Activated CD4-positive, alpha-beta T cell treated with anti-CD3 and anti-CD28 coated beads, Interleukin-2, Interleukin-4, amounts not matched to agents 100 ng/mL and 50 ng/mL, durations not matched to agents 16 hours and 8 hours (primary cell): ENCODE results near the gene PZP.

ENCODE experiments used
- DNase-seq: peaks from one replicate; pipeline ENCODE4 v3.0.0-alpha.2; 2020; ENCODE audit warnings: low spot score

PZP gene

DNA sequence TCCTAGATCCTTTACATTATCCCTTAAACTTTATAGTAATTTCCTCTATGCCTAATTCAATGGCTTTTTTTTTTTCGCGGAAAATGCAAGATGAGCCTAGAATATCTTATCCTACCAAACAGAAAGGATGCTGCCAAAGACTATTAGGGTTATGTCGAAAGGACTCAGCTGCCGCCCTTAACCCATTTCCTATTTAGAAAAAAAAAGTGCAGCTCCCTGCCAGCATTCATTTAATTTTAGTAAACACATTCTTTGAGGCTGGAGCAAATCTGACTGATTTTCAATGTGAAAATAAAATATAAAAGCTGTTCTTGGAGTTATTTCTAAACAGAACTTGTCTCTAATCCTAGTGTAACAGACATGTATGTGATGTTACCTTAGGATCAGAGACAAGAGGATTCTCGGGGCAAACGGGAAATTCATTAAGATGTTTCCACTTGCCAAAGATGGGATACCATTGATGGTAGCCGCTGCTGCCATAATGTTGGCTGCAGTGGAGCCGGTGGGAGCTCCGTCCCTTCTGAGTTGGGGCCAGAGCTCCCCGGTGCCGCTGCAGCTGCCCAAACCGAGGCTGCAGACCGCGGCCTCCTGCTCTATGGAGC is 84.3 kb downstream of the PZP start:
- no peak for DNase-seq

DNA sequence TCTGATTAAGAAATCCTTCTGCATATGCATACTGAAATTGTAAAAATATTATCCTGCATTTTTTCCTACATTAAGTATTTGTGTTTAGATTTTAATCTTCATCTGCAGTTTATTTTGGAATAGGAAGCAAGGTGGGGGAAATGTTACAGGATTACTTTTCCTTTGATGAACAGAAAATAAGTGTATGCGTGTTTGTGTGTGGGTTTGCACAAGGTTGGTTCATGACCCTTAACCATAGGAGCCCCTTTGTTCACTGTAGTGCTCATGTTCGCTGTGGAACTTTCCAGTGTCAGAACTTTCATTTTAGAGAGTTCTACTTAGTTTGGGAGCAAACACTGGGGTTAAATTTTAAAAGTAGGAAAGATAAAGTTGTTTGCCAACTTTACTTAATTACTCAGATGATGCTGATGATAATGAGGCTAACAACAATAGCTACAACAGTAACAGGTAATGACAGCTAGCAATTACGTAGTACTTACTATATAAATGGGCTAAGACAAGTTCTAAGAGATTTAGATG is 86.0 kb downstream of the PZP start:
- DNase-seq = no peak

DNA sequence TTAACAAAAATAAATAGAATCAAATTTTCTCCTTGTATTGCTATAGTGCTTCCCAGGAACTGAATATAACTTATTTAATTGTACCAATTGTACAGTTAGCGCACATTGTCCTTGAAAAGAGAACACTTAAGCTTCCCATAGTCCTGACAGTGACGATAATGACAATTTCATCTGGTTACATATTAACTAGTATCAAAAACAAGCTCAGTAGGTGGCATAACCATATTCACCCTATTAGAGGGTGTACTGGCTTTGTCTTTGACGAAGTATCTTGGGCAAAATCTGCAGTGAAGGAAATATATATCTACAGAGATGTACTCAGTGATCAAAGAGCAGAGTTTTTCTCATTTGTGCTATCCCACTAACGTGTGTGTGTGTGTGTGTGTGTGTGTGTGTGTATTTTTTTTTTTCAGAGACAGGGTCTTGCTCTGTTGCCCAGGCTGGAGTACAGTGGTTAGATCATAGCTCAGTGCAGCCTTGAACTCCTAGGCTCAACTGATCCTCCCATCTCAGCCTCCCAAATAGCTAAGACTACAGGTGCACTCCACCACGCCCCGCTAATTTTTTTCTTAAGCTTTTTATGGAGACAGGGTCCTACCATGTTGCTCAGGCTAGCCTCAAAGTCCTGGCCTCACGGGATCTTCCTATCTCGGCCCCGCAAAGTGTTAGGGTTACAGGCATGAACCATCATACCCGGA is 87.6 kb downstream of the PZP start:
- DNase-seq = no peak

DNA sequence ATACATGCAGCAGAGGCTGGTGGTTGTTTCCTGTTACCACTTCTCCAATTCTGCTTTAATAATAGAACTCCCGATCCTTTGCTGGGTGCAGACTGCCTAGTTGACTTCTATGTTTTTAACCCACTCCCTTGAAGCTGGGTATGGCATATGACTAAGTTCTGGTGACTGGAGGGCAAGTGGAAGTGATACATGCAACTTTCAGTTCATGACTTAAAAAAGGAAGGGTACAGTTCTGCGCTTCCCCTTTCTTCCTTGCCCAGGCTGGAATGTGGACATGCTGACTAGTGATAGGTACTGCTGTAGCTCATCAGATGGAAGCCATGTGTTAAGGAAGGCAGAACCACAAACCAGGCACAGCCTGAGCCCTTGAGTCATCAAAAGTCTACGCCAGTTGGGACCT is 90.0 kb downstream of the PZP start:
- no peak for DNase-seq

DNA sequence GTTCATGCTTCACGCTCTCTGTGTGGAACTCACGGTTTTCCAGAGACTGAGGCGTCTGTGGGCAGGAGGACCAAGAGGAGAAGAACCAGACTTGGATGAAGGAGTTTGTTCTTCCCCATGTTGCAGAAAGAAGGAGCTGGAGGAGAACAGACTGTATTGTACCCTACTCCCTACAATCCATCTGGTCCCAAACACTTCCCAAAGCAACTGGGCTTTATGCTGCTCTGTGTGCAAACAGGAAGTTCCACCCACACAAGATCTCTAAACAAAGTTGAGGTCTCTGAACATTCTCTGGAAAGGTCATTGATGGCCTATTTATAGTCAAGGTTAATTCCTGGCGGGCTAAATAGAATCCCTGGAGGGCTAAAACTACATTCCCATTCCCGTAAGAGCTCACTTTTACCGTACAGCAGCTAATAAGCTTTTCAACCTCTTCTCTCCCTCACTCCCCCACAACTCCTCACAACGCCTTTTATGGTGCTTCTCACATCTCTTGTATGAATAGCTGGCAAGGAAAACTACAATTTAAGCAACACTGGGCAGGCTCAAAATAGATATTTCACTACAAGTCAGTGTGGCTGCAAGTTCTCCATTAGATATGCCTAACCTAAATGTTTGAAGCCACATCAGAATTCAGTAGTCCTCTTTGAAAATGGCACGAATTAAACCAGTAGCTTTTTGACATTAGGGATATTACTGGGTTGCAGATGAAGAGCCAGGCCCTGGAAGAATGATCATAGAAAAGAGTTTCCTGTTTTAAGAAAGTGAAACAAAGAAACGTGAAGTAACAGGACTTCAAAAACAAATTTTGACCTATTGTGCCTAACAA is 92.2 kb downstream of the PZP start, which contains the start of gene A2M:
Gene A2M (minus strand): TSS at position 189 of the 829 bp plus-strand sequence. CDS start 70 bp downstream, at position 119.
- DNase-seq = no peak

DNA sequence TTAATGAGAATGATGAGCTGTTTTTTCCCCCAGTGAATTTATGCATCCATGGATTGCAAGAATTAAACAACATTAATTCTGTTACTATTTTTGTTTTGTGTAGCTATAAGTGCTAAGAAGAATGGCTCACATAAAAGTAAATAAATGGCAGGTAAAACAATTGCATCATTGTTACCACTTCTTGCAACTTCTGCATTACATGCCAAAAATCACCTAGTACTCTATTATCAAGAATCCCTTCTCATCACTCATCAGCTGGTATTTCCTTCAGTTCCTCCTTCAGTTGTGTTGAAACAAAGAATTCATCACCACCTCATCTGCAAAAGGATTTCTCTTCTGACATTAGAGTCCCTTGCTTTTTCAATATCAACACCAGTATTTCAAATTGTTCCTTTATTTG is 93.2 kb downstream of the PZP start:
- no peak for DNase-seq

DNA sequence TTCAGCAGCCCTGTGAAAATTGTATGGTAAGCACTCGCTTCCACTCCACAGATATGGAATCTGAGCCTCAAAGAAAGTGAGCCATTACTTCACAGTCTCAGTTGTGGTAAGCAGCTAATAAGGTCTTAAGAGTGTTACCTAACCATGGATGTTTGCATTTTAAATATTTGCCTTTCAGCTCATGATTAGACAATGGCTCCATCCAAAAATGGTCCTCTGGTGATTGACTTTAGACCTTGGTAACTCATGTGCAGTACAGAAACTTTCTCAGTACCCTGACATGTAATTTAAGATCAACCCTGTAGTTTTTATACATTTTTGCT is 94.2 kb downstream of the PZP start:
- DNase-seq = no peak

DNA sequence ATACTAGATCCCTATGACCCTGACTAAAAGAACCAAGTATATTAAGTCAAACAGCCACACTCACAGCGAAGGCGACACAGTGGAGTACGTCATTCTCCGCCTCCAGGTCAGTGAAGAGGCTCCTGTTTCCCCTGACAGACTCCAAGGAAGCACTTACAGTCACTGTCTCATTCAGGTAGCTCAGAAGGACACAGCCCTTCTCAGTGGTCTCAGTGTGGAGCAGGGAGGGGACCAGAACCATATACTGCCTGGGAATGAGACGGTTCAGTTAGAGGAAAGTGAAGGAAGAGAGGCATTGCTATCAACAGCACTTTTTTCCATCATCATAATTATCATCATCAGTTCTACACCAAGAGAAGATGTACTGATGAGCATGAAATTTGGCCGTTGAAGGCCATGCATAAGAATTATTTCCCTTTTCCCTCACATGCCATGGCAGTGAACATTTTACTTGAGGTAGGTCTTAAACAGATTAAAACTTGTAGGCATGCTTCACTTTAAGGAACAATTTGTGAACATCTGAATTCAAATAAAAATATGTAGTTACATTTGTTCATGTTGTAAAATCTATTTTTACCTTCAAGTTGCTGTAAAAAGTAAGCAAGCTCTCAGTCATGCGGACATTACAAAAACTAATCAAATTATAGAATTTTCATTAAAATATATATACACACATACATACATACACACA is 94.8 kb downstream of the PZP start:
- no peak for DNase-seq

DNA sequence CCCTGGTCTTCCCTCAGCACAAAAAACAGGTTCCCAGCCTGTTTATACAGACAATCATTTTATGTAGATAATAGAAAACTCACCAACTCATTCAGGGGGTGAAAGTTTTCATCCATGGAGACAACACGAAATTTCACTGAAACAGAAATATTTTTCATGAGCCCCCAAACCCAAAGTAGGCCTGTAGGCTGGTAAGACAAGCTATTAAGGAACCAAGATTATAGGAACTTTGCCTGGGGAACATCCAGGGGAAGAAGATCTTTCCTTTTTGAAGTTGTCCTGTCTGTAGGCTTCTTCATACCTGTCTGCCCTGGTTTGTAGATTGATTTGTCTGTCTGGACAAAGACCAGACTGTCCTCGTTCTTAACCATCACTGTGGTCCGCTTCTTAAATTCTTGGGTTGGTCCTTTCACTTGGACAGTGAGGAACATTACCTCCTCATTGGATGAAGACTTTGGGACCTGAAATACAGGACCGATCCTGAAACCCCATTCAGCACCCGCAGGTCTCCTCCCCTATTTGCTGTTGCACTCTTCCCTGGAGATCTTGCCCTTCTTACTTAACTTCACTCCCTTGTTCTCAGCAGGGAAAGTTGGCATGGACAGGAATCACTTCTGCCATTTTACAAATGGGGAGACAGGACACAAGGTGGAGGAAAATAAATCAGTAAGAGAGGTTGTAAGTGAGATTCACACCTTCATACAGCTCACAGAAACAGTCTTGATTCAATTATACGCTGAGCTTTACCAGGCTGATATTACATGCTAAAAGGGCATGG is 95.9 kb downstream of the PZP start:
- no peak for DNase-seq

DNA sequence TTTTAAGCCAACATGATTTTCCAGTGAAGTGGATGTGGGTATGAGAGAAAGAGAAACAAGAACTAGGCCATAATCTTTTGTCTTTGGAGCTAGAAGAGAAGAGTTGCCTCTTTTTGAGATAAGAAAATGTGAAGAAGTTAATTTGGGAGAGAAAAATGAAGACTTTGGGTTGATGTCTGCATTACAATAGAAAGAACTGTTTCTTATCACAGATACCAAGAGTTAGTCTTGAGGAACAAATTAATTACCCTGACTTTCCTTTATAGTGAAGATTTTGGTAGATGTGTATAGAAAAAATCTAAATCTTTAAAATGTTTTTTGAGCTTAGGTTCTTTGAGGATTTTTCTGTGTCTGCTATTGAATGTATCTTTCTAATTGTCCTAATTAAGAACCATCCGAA is 96.7 kb downstream of the PZP start:
- DNase-seq = no peak

DNA sequence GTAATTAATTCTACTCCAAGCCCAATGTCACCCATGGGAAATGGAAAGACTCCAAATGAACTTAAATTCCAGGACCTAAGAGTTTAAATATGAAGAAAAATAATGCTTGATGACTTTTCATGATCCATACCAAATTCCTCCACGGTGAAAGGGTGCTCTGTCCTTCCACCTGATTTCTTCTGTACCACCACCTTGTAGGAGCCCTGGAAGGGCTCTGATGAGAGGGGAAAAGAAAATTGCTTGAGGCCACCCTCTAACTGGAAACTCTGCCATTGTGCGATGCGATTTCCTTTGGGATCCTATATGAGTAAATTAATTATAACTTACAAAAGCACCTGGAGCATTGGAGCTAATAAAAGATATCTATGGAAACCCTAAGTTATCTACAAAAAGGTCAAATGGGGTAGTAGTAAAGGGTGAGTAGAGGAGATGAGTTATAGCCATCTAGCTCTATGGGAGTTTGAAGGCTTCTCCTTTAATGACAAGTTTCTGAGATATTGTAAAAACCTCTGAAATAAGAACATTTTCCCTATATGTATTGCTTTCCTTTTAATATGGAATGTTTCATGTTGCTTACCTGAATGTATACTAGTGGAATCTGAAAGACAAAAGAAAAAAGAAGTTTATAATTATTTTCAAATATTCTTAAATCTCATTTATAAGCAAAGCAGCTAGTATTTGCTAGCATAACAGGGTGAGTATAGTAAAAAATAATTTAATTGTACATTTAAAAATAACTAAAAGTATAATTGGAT is 98.3 kb downstream of the PZP start:
- no peak for DNase-seq

DNA sequence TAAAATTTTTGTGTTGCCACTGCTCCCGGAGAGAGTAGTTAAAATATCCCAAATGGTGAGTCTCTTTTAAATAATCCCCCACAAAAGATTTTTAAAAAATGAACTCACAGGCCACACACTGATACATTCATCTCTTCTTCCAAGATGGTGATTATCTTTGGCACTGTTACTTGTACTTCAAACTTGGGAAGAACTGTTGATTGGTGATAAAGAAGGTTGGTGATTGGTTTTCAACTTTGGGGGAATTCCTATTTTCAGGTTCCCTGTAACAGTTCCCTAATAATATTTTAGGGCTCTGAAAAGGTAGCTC is 99.0 kb downstream of the PZP start:
- no peak for DNase-seq

DNA sequence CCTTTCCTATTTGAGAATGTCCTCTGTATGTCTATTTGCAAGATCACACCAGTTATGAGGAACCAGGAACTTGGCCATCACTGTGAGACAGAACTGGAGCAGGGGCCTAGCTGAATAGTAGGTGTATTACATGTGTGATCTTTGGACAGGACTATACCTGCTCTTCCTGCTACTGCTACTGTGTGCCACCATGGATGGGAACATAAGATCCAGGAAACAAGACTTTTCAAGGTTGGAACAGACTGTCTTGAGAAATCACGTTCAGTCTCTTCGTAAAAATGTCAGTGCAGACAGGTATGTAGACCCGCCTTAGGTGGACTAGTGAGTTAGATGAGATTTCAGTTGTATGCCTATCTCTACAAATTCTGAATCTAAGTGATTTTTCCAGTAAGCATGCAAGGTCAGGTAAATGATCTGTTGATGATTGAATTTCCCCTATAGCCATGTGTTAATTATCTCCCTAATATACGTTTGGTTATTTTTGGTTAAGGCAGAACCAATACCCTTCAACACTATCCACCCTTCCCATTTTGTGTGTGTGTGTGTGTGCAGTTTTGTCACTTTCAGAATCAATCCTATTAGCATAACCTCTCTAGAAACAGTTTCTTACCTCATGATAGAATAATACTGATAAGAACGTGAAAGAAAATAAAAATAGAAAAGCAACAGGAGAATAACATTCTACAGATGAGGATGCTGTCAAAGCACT is 99.5 kb downstream of the PZP start:
- no peak for DNase-seq

DNA sequence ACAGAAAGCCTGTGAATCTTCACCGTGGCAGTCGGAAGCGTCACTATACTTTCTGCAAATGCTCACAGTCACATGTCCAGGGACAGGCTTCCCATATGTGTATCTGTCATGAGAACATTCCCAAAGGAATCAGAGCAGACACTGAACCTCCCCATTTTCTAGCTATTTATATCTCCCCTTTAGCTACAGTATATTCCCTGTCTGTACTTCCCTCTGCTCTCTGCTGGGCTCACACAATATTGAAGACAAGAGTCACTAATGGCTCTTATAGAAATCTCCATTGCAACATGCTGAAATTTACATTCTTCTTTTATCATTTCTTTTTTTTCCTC is 100.7 kb downstream of the PZP start:
- no peak for DNase-seq

DNA sequence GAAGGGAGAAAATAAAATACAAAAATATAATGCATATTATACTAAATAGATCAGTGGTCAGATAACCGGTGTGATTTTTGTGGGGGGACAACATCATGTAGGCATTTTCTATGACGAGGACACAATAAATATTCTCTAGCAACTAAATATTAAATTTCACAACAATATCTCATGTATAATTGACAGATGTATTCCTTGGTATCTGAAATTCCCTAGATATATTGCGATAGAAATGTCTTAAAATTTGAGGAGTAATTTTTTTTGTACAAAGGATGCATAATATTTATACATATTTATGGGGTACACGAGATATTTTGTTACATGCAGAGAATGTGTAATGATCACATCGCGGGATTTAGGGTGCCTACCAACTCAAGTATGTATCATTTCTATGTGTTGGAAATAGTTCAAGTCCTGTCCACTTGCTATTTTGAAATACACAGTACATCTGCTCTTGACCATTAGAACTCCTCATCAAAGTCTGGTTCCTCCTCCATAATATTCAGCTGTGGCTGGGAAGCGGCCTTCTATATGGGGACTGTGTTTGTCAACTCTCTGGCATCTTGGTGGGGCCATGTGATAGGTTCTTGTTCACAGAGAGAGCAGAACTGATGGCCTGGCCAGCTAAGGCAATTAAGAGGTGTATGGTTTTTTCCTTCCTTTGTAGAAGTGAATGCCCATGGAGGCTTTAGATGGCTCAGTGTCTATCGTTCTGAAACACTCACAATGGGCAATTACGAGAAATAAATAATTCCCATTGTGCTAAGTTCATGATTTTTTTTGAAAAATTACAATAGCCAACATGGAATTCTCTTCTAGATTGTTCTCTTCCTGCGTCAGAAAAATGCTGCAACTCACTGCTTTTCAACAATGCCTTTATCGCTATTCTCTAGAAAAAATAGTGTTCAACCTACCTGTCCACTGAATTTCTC is 101.3 kb downstream of the PZP start:
- no peak for DNase-seq

DNA sequence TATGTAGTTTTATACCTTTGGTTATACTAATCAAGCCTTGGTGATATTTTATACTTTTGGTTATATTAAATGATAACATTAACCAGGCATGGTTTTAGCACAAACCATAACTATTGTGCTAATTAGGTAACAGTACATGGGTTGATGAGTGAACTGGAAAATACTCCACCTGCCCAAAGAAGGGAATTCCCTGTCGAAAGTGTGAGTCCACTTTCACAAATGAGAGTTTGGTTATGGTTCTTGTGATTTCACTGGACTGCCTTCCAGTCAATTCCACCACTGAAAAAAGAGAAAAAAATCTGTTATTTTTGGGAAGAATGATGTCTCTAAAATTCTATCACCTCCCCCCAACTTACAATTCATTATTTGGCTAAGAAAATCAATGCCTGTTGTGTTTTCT is 102.1 kb downstream of the PZP start:
- no peak for DNase-seq

DNA sequence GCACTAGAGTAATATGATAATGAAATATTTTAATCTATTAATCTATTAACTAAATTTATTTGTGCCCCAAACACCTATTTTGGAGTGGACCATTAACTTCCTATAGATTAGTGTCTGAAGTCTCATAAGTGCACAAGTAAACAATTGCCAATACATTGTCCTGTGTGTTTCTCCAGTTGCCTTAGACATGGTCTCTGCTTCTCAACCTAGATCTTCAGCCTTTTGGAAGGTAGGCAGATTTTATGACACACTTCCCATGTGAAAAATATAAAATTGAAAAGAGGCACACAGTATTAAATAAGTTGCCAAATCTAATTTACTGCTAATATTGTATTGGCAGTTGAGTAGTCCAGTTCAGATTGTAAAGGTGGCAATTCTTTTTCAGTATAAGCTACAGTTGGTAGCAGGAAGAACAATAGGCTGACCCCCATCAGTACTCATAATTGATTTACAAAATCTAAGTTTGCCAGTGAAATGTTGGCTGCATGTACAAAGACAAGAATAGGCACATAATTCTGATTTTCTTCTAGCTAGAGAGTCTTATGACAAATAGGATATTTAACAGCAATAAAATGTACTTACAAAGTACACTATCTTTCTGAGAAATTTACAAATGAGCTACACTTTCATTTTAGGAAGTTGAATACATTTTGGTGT is 103.3 kb downstream of the PZP start:
- DNase-seq = no peak

DNA sequence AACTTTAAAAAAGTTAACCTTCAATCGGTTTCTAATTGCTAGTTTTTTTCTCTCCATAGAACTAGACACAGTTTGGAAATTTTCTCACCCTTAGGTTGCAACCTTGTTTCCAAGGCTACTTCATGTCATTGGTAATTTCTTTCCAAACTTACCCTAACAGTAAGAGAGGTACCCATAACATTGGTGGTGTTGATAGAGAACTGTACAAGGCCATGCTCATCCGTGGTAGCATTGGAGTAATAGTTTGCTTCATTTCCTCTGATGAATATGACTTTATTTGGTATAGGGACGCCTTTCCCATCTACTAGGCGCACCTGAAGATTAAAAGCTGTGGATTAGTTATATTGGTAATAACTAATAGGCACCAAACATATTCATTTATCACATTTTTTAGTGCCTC is 104.1 kb downstream of the PZP start:
- no peak for DNase-seq
